HG03159 (cell line): ENCODE results near the gene SMIM24.
"Not testable (repeated sequence)": the region's sequence is repeated elsewhere in the genome, so short reads cannot be mapped to it uniquely, and the experiment has no call there.

Experiments used
- ATAC-seq: cut with Tn5 transposase; IDR thresholded peaks from one replicate; pipeline ENCODE4 v1.9.1; 2021; ENCODE audit warnings: mild to moderate bottlenecking, moderate library complexity; ENCODE audit not compliant: unreplicated experiment

SMIM24 gene

GRCh38 chr19:3457528-3458228, 22.6 kb downstream of the SMIM24 start:
- no peak for ATAC-seq

GRCh38 chr19:3456925-3457527, 23.3 kb downstream of the SMIM24 start:
- no peak for ATAC-seq

- no peak for ATAC-seq
Observed at GRCh38 chr19:3455960-3456601, 24.2 kb downstream of the SMIM24 start.

- ATAC-seq, result no peak
Observed at GRCh38 chr19:3455393-3455955, 24.9 kb downstream of the SMIM24 start.

- no peak for ATAC-seq
Observed at GRCh38 chr19:3454656-3455392, 25.5 kb downstream of the SMIM24 start.

GRCh38 chr19:3453840-3454239, 26.5 kb downstream of the SMIM24 start:
- ATAC-seq, result no peak

GRCh38 chr19:3452942-3453214, 27.4 kb downstream of the SMIM24 start:
- not testable (repeated sequence) for ATAC-seq

- ATAC-seq, result no peak
Observed at GRCh38 chr19:3452171-3452941, 28.0 kb downstream of the SMIM24 start.

- no peak for ATAC-seq
Observed at GRCh38 chr19:3451451-3451866, 28.9 kb downstream of the SMIM24 start.

GRCh38 chr19:3450796-3451411, 29.4 kb downstream of the SMIM24 start:
- no peak for ATAC-seq

- no peak for ATAC-seq
Observed at GRCh38 chr19:3448616-3449334, 31.6 kb downstream of the SMIM24 start.

- not testable (repeated sequence) for ATAC-seq
Observed at GRCh38 chr19:3446657-3447056, 33.7 kb downstream of the SMIM24 start.

- no peak for ATAC-seq
Observed at GRCh38 chr19:3444695-3445234, 35.6 kb downstream of the SMIM24 start.

GRCh38 chr19:3443840-3444694, 36.3 kb downstream of the SMIM24 start:
- no peak for ATAC-seq

GRCh38 chr19:3442487-3443071, 37.7 kb downstream of the SMIM24 start:
- ATAC-seq, result no peak

GRCh38 chr19:3441986-3442329, 38.4 kb downstream of the SMIM24 start:
- no peak for ATAC-seq

- ATAC-seq, result no peak
Observed at GRCh38 chr19:3441089-3441985, 39.0 kb downstream of the SMIM24 start.
